Dedifferentiated amniotic fluid mesenchymal stem cell (primary cell): ENCODE results near the gene PKDCC.

Experiments
- DNase-seq: peaks from one replicate; pipeline ENCODE4 v3.0.0-alpha.2; 2016; ENCODE audit errors: extremely low spot score

PKDCC gene

DNA sequence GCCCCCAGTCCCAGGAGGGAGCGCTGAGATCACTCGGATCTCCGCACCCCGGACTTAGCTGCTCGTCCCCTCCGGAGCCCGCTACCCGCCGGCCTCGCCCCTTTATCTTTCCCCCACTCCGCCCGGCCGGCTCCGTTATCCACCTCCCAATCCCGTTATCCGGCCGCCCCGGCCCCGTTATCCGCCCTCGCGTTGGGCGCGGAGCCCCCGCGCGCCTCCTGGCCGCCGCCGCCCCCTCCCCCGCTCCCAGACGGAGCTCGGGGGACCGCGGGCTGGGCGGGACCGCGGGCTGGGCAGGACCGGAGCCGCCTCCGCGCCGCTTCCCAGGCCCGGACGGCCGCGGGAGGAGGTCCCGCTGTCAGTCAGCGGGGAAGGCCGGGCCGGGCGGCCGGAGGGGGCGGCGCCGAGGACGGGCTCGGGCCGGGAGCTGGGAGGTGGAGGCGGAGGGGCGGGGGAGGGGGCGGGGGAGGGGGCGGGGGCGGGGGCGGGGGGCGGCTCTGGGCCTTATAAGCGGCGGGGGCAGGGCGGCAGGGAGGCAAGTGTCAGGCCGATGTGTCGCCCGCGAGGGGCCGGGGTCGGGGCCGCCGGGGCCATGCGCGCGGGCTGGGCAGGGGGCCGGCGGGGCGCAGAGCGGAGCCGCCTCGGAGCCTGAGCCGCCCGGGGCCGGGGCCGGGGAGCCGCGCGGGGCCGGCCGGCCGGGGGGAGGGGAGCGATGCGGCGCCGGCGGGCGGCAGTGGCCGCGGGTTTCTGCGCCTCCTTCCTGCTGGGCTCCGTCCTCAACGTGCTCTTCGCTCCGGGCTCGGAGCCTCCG is at the start of gene PKDCC:
TSS of gene PKDCC (plus strand) at position 534 of the 811 bp plus-strand sequence. CDS start at position 713, 179 bp downstream.
- DNase-seq, result peak; percentile 41

DNA sequence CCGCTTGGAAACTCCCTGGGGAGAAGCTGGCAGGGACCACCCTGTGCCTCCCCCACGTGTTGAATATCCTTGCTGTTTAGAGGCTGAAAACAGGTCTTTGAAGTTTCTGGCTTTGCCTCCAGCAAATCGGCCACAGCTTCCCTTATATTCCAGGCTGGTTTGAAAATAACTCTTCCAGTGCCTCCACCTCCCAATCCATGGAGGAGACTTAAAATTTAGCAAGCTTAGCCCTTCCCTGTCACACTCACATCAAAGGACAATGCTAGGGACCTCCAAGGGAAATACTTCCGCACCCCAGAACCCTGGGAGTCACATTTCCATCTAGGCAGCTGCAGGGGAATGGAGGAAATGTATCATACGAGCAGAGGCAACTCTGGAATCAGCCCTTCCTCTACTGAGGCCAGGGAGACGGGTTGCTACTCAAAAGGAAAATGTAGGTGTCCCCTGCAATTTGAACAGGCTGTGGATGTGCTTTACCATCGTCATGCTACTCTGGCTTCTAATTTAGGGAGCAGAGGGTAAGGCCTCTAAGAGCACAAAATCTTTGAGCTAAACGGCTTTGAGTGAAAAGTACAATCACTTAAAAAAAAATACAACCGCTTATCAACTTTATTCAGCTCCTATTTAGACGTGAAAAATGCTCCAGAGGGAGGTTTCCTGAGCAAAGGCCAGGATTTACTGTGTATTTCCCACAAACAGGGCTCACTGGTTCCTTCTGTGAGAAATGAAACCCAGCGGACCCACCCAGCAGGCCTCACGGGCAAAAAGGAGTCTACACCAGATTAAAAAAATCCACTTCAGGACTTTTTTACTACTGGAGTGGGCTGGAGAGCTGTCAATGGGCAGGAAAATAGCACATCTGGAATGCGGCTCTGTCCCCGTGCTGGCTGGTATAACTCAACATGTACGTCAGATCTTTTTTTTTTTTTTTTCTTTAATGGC is 49.4 kb upstream of the PKDCC start:
- no peak for DNase-seq

DNA sequence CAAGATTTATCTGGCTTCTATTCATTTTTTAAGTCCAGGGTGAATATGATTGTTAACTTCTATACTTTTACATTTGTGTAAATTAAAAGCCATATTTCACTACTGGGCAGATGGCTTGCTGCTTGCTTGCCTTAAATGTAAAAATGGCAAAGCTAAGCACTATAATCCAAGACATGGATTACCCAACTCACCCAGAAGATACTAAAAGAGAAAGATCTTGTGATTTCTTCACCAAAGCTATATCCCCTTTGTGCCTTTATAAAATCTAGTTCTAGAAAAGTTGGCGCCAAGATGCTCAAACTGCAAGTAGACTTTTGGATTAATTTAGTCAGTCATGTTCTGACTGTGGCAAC is 48.7 kb upstream of the PKDCC start:
- DNase-seq, result no peak

GRCh38 chr2:41999592-42000281 is 48.1 kb upstream of the PKDCC start:
- no peak for DNase-seq

- no peak for DNase-seq
Observed at GRCh38 chr2:42001711-42002201, 46.1 kb upstream of the PKDCC start.

DNA sequence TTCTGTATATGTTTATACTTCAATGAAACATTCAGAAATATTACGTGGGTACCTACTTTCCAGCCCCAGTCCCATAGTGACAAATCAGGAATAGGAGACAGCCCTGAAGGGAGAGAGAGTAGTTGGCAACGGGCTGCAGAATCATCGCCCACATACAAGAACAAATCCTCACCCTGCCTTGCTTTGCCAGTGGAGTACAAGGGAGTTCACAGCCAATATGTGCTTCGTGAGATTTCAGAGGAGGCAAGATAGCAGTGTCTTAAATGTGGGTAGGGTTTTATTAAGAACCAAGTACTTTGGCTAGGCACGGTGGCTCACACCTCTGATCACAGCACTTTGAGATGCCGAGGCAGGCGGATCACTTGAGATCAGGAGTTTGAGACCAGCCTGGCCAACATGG is 40.3 kb upstream of the PKDCC start:
- DNase-seq, result no peak

GRCh38 chr2:42008241-42008921 is 39.4 kb upstream of the PKDCC start:
- DNase-seq, result no peak

DNA sequence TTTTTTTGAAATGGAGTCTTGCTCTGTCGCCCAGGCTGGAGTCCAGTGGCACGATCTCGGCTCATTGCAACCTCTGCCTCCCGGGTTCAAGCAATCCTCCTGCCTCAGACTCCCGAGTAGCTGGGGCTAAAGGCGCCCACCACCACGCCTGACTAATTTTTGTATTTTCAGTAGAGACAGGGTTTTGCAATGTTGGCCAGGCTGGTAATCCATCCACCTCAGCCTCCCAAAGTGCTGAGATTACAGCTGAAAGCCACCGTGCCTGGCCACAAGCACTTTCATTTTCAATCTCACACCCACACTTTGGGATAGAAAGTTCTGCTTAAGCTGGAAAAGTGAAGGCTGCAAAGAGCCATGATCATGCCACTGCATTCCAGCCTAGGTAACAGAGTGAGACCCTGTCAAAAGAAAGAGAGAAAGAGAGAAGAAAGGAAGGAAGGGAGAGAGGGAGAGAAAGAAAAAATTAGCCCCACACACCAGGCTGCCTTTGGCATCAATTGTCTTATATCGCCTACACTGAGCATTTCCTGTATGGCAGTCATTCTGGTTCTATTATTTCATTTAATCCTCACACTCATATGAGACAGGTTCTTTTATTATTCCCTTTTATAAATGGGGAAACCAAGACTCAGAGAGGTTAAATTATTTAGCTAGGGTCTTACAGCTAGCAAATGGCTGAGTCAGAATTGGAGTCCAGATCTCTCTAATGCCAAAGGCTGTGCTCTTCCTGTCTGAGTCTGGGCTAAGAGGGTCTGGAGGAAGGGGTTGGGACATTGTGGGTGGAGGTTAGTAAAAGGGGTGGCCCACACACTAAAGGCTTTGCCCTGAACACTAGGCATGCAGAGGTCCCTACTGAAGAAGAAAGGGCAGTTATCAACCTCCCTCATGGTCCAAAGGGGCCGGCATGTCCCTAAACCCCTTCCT is 37.9 kb upstream of the PKDCC start:
- DNase-seq, result no peak

DNA sequence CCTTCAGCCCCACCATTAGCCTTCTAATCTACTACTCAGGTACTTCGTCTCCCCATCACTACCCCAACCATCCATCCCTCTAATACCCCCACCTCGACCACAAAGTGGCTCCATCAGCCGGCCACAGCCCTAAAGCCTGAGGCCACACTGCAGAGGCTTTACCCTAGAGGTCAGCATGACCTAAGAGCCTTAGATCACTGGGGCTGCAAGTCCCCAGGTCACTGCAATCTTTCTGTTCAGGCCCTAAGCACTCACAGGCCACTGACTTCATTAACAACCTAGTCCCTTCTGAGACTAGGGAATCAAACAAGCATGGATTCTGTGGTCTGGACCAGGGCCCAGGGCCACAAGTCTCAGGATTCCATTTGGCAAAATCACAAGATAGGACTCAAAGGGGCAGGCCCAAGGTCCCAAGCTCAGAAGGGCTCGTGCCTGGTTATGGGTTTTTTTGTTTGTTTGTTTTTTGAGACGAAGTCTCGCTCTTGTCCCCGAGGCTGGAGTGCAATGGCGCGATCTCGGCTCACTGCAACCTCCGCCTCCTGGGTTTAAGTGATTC is 37.0 kb upstream of the PKDCC start:
- no peak for DNase-seq

GRCh38 chr2:42012137-42012536 is 35.7 kb upstream of the PKDCC start:
- no peak for DNase-seq

- DNase-seq, result no peak
Observed at GRCh38 chr2:42012651-42013050, 35.2 kb upstream of the PKDCC start.

- no peak for DNase-seq
Observed at GRCh38 chr2:42013409-42013808, 34.4 kb upstream of the PKDCC start.

DNA sequence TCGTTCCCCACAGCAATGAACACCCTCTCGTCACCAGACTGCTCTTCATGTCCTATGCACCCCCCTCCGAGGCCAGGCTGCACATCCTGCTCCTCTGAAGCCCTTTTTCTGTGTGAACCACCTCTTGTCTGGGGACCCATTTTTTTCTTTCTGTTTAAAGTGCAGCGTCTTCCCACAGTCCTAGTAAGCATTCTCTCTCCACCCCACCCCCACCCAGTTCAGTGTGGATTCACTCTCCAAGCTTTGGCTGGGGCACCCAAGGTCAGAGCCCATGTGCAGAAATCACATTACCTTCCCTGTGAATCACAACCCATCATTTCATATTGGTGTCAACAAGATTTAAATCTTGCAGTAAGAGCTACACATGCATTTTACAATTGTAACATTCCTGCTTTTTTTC is 26.4 kb upstream of the PKDCC start:
- no peak for DNase-seq

DNA sequence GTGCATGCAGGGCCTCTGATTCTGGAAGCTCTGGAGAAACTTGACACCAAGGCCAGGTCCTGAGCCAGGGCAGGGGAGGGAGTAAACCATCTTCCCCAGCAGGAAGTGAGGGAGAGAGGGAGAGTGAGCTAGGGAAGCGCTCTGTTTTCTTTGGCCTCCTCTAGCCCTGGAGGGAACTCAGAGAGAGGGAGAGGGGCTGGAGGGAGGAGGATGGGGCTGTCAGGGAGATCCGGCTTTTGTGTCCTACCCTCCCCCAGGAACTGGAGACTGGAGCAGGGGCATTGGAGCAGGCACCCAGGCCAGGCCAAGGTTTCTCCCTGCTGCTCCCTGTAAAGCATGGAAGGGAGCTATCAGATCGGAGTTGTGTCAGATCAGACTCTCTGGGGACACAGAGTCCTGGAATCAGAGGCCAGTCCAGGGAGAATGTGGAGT is 22.7 kb upstream of the PKDCC start:
- no peak for DNase-seq

- DNase-seq, result no peak
Observed at GRCh38 chr2:42026272-42026671, 21.5 kb upstream of the PKDCC start.

DNA sequence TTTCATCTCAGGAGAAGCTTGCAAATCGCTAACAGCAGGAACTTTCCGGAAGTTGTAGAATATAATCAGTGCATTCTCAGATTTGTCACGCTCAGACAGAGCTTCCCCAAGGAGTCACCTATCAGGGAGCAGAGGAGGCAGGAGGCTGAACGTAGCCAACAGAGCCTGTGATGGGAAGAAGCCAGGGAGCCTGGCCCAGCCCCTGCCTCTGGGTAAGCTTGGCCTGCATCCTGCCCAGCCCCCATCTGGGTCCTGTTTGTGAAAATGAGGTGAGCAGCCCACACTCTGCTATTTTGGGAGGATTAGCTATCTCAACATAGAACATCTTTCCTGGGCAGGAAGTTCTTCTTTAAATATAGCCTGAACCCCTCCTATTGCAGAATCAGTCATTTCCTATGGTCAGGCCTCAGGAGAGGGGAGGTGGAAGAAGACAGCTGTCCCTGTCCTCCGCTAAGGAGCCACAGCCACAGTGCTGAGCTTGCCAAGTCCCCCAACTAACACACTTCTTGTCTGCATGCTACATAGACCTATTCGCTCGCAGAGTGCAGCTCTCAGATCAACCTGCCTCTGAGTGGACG is 19.2 kb upstream of the PKDCC start:
- DNase-seq, result no peak

- DNase-seq, result no peak
Observed at GRCh38 chr2:42029171-42029570, 18.6 kb upstream of the PKDCC start.

- DNase-seq, result no peak
Observed at GRCh38 chr2:42029639-42030199, 18.1 kb upstream of the PKDCC start.

GRCh38 chr2:42030200-42030759 is 17.5 kb upstream of the PKDCC start:
- DNase-seq, result no peak
